Muscle layer of colon (tissue), 2 donors: ENCODE results near the gene DBNL.

Source experiments
- H3K27ac ChIP-seq: one replicate; pipeline ENCODE4 v1.7.0; 2013; ENCODE audit warnings: low read depth, mild to moderate bottlenecking, low read length, moderate library complexity
- H3K27me3 ChIP-seq, 2 donors: one replicate each; pipeline ENCODE4 v1.7.0; 2013; ENCODE audit warnings: low read length in 2 of 2, mild to moderate bottlenecking in 2 of 2; ENCODE audit not compliant: insufficient read depth in 2 of 2, control insufficient read depth in 1 of 2
- H3K36me3 ChIP-seq: one replicate; pipeline ENCODE4 v1.7.0; 2013; ENCODE audit warnings: mild to moderate bottlenecking, low read length; ENCODE audit not compliant: insufficient read depth
- H3K4me1 ChIP-seq: one replicate; pipeline ENCODE4 v1.7.0; 2013; ENCODE audit warnings: mild to moderate bottlenecking, low read length; ENCODE audit not compliant: insufficient read depth
- H3K4me3 ChIP-seq, 2 donors: one replicate each; pipeline ENCODE4 v1.7.0; 2013; ENCODE audit warnings: low read length in 2 of 2, low read depth in 1 of 2, mild to moderate bottlenecking in 1 of 2, moderate library complexity in 1 of 2
- H3K9ac ChIP-seq: one replicate; pipeline ENCODE4 v1.7.0; 2013; ENCODE audit warnings: low read length
- H3K9me3 ChIP-seq: one replicate; pipeline ENCODE4 v1.7.0; 2013; ENCODE audit warnings: mild to moderate bottlenecking, low read length
- donor health status: abdominal sarcoma.
- donor health status: Adenocarcinoma of cecum.

The DBNL gene

GRCh38 chr7:44058759-44059218 is 14.3 kb downstream of the DBNL start:
- no peaks in the 10 kb centered on the region for H3K4me1 ChIP-seq
- no peak overlapping the region for H3K27ac ChIP-seq
- H3K9me3 ChIP-seq: no peaks in the 10 kb centered on the region
- H3K27me3 ChIP-seq: no peaks in the 10 kb centered on the region
- H3K36me3 ChIP-seq: peaks cover 76% of the 10 kb centered on the region
- no peak overlapping the region for H3K9ac ChIP-seq
- no peak overlapping the region for H3K4me3 ChIP-seq

GRCh38 chr7:44059219-44060090 is 15.0 kb downstream of the DBNL start:
- no peaks in the 10 kb centered on the region for H3K27me3 ChIP-seq
- H3K27ac ChIP-seq: no peak overlapping the region
- no peak overlapping the region for H3K4me3 ChIP-seq
- peaks cover 69% of the 10 kb centered on the region for H3K36me3 ChIP-seq
- no peak overlapping the region for H3K9ac ChIP-seq
- no peaks in the 10 kb centered on the region for H3K9me3 ChIP-seq
- H3K4me1 ChIP-seq: no peaks in the 10 kb centered on the region

- Histone ChIP-seq H3K36me3 (peaks cover 65% of the 10 kb centered on the region), H3K27me3 (no peaks in the 10 kb centered on the region), H3K4me3 (no peak overlapping the region), H3K9me3 (no peaks in the 10 kb centered on the region), H3K9ac (no peak overlapping the region), H3K27ac (no peak overlapping the region), H3K4me1 (peaks cover 5% of the 10 kb centered on the region)
Observed at GRCh38 chr7:44060091-44060947, 15.8 kb downstream of the DBNL start.

GRCh38 chr7:44060948-44061644 is 16.6 kb downstream of the DBNL start:
- no peaks in the 10 kb centered on the region for H3K27me3 ChIP-seq
- no peak overlapping the region for H3K27ac ChIP-seq

GRCh38 chr7:44061645-44062179 is 17.2 kb downstream of the DBNL start:
- Histone ChIP-seq H3K9me3 (no peaks in the 10 kb centered on the region), H3K27ac (no peak overlapping the region), H3K4me1 (peaks cover 13% of the 10 kb centered on the region), H3K4me3 (no peak overlapping the region), H3K9ac (no peak overlapping the region), H3K36me3 (peaks cover 53% of the 10 kb centered on the region), H3K27me3 (no peaks in the 10 kb centered on the region)

More at GRCh38 chr7:44060948-44061644, 16.6 kb downstream of the DBNL start:
- H3K9ac ChIP-seq: no peak overlapping the region
- peaks cover 59% of the 10 kb centered on the region for H3K36me3 ChIP-seq
- no peaks in the 10 kb centered on the region for H3K9me3 ChIP-seq
- H3K4me3 ChIP-seq: no peak overlapping the region
- H3K4me1 ChIP-seq: peaks cover 13% of the 10 kb centered on the region

GRCh38 chr7:44062180-44062902 is 17.8 kb downstream of the DBNL start:
- Histone ChIP-seq H3K9ac (no peak overlapping the region), H3K9me3 (no peaks in the 10 kb centered on the region), H3K4me3 (no peak overlapping the region), H3K27ac (no peak overlapping the region), H3K27me3 (no peaks in the 10 kb centered on the region), H3K36me3 (peaks cover 47% of the 10 kb centered on the region), H3K4me1 (peaks cover 13% of the 10 kb centered on the region)

- H3K27ac ChIP-seq: no peak overlapping the region
- H3K36me3 ChIP-seq: peaks cover 41% of the 10 kb centered on the region
- no peak overlapping the region for H3K9ac ChIP-seq
- H3K9me3 ChIP-seq: no peaks in the 10 kb centered on the region
- H3K27me3 ChIP-seq: no peaks in the 10 kb centered on the region
- no peak overlapping the region for H3K4me3 ChIP-seq
- peaks cover 13% of the 10 kb centered on the region for H3K4me1 ChIP-seq
Observed at GRCh38 chr7:44062903-44063295, 18.4 kb downstream of the DBNL start.

- Histone ChIP-seq H3K27me3 (no peaks in the 10 kb centered on the region), H3K27ac (no peak overlapping the region), H3K4me3 (no peak overlapping the region), H3K9me3 (no peaks in the 10 kb centered on the region), H3K36me3 (peaks cover 35% of the 10 kb centered on the region), H3K4me1 (peaks cover 13% of the 10 kb centered on the region), H3K9ac (no peak overlapping the region)
Observed at GRCh38 chr7:44063547-44063893, 19.0 kb downstream of the DBNL start.

GRCh38 chr7:44063894-44064651 is 19.6 kb downstream of the DBNL start:
- H3K27ac ChIP-seq: no peak overlapping the region
- no peak overlapping the region for H3K9ac ChIP-seq
- peaks cover 29% of the 10 kb centered on the region for H3K36me3 ChIP-seq
- H3K9me3 ChIP-seq: no peaks in the 10 kb centered on the region
- H3K4me1 ChIP-seq: peaks cover 13% of the 10 kb centered on the region
- H3K4me3 ChIP-seq: no peak overlapping the region
- H3K27me3 ChIP-seq: no peaks in the 10 kb centered on the region

- Histone ChIP-seq H3K9ac (no peak overlapping the region), H3K4me3 (no peak overlapping the region), H3K27me3 (no peaks in the 10 kb centered on the region), H3K9me3 (no peaks in the 10 kb centered on the region), H3K4me1 (peaks cover 13% of the 10 kb centered on the region), H3K36me3 (peaks cover 21% of the 10 kb centered on the region), H3K27ac (no peak overlapping the region)
Observed at GRCh38 chr7:44064791-44065430, 20.4 kb downstream of the DBNL start.
